ENCODE results near the gene SLC35B1. TPM values are rescaled to one million over a fixed set of nuclear protein-coding genes. Genes with fewer than 3 reads are reported as not detected.

SLC35B1 gene
- total RNA-seq, 1 donor from 2014 or later: 42.0 TPM

DNA sequence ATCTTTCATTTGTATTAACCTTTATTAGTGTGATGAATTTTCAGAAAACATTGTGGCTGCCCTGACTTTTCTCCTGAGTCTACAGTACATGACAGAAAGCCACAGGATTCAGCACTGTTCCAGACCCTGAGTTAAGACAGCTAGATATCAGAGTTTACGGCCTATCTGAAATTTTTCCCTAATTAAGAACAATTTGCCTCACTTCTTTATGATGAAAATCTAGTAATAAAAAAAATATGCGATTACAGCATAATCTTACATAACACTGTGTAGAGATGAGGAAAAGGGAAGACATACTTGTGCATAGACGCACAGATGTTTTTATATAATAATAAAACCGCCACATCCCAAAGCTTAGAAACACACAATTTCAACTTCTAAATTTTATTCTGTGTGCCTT lies 37.1 kb downstream of the SLC35B1 start:
- H3K4me3 ChIP-seq: no peak overlapping the region
- no peaks in the 10 kb centered on the region for H3K9me3 ChIP-seq
- no peaks in the 10 kb centered on the region for H3K36me3 ChIP-seq
- DNase-seq (ENCODE audit: extremely low spot score in 2 of 2): no peak
- intact Hi-C loops (cut with DNase I): no loop called here
- no peak for TF ChIP-seq POLR2A (IDR thresholded peaks at IDR 0.05)
- TF ChIP-seq POLR2AphosphoS5 (IDR thresholded peaks at IDR 0.05; ENCODE audit: insufficient read depth in 1 of 2, low read depth in 1 of 2): no peak
- TF ChIP-seq, protein P1, sequence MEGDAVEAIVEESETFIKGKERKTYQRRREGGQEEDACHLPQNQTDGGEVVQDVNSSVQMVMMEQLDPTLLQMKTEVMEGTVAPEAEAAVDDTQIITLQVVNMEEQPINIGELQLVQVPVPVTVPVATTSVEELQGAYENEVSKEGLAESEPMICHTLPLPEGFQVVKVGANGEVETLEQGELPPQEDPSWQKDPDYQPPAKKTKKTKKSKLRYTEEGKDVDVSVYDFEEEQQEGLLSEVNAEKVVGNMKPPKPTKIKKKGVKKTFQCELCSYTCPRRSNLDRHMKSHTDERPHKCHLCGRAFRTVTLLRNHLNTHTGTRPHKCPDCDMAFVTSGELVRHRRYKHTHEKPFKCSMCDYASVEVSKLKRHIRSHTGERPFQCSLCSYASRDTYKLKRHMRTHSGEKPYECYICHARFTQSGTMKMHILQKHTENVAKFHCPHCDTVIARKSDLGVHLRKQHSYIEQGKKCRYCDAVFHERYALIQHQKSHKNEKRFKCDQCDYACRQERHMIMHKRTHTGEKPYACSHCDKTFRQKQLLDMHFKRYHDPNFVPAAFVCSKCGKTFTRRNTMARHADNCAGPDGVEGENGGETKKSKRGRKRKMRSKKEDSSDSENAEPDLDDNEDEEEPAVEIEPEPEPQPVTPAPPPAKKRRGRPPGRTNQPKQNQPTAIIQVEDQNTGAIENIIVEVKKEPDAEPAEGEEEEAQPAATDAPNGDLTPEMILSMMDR (IDR thresholded peaks at IDR 0.05): no peak
- H3K27me3 ChIP-seq: no peaks in the 10 kb centered on the region
- H3K4me1 ChIP-seq: peaks cover 48% of the 10 kb centered on the region
- H3K27ac ChIP-seq: peak overlapping the region; percentile 20

DNA sequence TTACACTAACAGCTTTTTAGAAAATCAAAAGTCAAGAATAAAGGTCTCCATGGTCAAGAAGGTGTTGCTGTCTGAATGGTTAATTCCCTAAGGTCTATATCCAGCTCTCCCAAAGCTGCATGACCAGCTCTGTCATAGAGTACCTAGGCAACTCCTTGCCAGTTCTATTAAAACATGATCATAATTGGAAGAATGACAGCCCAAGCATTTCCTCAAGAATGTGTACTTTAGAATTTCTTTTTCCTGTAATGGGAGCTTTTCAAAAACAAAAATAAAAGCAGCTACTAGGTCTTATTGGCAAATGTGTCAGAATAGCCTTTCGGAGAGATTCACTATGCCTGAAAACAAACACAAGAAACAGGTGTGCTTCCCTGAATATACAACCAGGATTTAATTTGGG lies 37.8 kb downstream of the SLC35B1 start:
- peak overlapping the region; percentile 20 for H3K27ac ChIP-seq
- intact Hi-C loops (cut with DNase I): no loop called here
- peaks cover 41% of the 10 kb centered on the region for H3K4me1 ChIP-seq
- no peaks in the 10 kb centered on the region for H3K36me3 ChIP-seq
- H3K9me3 ChIP-seq: no peaks in the 10 kb centered on the region
- no peaks in the 10 kb centered on the region for H3K27me3 ChIP-seq
- no peak overlapping the region for H3K4me3 ChIP-seq
- TF ChIP-seq, protein P1 (IDR thresholded peaks at IDR 0.05): peak in 1 of 3 experiments; percentile 14
- TF ChIP-seq POLR2A (IDR thresholded peaks at IDR 0.05) (no peak), POLR2AphosphoS5 (IDR thresholded peaks at IDR 0.05; ENCODE audit: insufficient read depth in 1 of 2, low read depth in 1 of 2) (no peak)
- DNase-seq (ENCODE audit: extremely low spot score in 2 of 2): no peak

DNA sequence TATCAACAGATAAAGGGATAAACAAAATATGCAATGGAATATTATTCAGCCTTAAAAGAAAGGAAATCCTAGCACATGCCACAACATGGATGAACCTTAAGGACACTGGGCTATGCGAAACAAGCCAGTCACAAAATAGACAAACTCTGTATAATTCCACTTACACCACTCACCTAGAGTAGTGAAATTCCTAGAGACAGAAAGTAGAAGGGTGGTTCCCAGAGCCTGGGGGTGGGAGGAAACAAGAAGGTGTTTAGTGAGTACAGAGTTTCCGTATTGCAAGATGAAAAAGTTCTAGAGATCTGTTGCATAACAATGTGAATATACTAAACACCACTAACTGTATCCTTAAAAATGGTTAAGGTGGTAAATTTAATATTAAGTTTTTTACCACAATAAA lies 39.9 kb downstream of the SLC35B1 start:
- no peaks in the 10 kb centered on the region for H3K36me3 ChIP-seq
- H3K9me3 ChIP-seq: no peaks in the 10 kb centered on the region
- TF ChIP-seq POLR2A (IDR thresholded peaks at IDR 0.05) (no peak), POLR2AphosphoS5 (IDR thresholded peaks at IDR 0.05; ENCODE audit: insufficient read depth in 1 of 2, low read depth in 1 of 2) (no peak)
- TF ChIP-seq, protein P1 (IDR thresholded peaks at IDR 0.05): no peak
- H3K4me1 ChIP-seq: peaks cover 26% of the 10 kb centered on the region
- H3K27ac ChIP-seq: no peak overlapping the region
- DNase-seq (ENCODE audit: extremely low spot score in 2 of 2): no peak
- H3K27me3 ChIP-seq: no peaks in the 10 kb centered on the region
- H3K4me3 ChIP-seq: no peak overlapping the region
- intact Hi-C loops (cut with DNase I): no loop called here

DNA sequence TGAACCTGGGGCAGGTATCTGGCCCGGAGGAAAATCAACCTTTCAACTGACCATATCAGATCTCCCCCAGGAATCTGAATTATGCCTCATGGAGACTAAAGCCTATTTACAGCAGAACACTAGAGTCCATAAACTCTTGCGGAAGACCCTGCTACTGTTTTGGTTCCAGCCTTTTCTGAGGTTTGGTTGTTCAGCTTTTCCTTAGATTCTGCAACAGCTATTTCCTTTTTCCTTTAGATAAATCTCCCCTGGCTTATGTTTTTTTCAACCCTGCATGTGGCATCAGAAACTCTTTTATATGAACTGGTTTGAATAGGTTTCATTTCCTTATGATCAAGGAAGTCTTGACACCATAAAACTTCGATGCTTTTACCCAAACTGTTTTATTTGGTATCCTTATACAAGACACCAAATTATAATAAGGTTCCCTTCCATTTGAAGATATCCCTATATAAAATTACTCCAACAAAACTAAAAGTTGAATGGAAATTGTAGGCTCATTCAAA lies 43.0 kb downstream of the SLC35B1 start:
- DNase-seq (ENCODE audit: extremely low spot score in 2 of 2): no peak
- Histone ChIP-seq H3K9me3 (no peaks in the 10 kb centered on the region), H3K27ac (no peak overlapping the region), H3K27me3 (no peaks in the 10 kb centered on the region), H3K4me3 (no peak overlapping the region), H3K36me3 (no peaks in the 10 kb centered on the region), H3K4me1 (peaks cover 6% of the 10 kb centered on the region)
- TF ChIP-seq POLR2AphosphoS5 (IDR thresholded peaks at IDR 0.05; ENCODE audit: insufficient read depth in 1 of 2, low read depth in 1 of 2): no peak
- TF ChIP-seq, protein P1 (IDR thresholded peaks at IDR 0.05): no peak
- no peak for TF ChIP-seq POLR2A (IDR thresholded peaks at IDR 0.05)
- intact Hi-C loops (cut with DNase I): no loop called here

DNA sequence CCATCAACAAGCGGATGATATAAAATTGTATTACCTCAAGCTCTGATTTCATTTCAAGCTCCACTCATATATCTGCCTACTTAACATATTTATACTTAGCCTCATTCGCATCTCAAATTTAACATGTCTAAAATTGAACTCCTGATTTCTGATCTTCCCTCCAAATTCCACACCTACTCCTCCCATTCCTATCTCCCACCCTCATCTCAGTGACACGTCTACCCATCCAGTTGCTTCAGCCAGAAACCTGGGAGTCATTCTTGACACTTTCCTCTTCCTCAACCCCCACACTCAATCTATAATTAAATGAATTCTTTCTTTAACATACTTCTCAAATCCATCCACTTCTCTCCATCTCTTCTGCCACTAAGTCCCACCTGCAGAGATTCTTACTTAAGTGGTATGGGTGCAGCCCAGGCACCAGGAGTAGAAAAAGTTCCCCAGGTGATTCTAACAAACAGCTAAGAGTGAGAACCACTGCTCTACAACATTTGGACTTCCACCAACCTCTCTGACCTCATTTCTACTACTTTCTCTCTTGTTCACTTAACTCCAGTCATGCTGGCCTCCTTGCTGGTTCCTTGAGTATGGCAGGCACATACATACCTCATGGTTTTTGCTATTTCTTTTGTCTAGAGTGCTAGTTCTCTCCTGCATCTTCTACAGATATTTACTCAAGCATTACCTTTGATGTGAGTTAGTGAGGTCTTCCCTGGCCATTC lies 47.9 kb downstream of the SLC35B1 start:
- intact Hi-C loops (cut with DNase I): no loop called here

More for the DNA sequence above, 47.9 kb downstream of the SLC35B1 start:
- Histone ChIP-seq H3K27me3 (no peaks in the 10 kb centered on the region), H3K4me3 (no peak overlapping the region), H3K36me3 (peaks cover 0 to 4% of the 10 kb centered on the region in 2 donors), H3K9me3 (no peaks in the 10 kb centered on the region), H3K4me1 (peaks cover 27% of the 10 kb centered on the region), H3K27ac (no peak overlapping the region)
- DNase-seq (ENCODE audit: extremely low spot score in 2 of 2): no peak
- TF ChIP-seq POLR2A (IDR thresholded peaks at IDR 0.05): no peak
- no peak for TF ChIP-seq POLR2AphosphoS5 (IDR thresholded peaks at IDR 0.05; ENCODE audit: insufficient read depth in 1 of 2, low read depth in 1 of 2)
- TF ChIP-seq, protein P1 (IDR thresholded peaks at IDR 0.05): no peak

Measured in vagina (tissue), 2 donors.